ENCODE measurements around the gene C5AR2. TPM values are rescaled to one million over a fixed set of nuclear protein-coding genes. Genes with fewer than 3 reads are reported as not detected.
"Not testable (repeated sequence)": the region's sequence is repeated elsewhere in the genome, so short reads cannot be mapped to it uniquely, and the experiment has no call there.

Gene C5AR2
- total RNA-seq, 2 donors from 2014 or later, result not detected

- ATAC-seq (no peak), DNase-seq (ENCODE audit: low spot score in 2 of 2) (no peak)
- H3K36me3 Mint-ChIP-seq, result no peaks in the 10 kb centered on the region
- H3K27ac Mint-ChIP-seq, result no peak overlapping the region
- no peaks in the 10 kb centered on the region for H3K9me3 Mint-ChIP-seq
Observed at GRCh38 chr19:47316513-47316912, 15.5 kb upstream of the C5AR2 start.

- no peaks in the 10 kb centered on the region for H3K9me3 Mint-ChIP-seq
- no peak for ATAC-seq
- peak overlapping the region in 1 of 2 donors; percentile 55 for H3K27ac Mint-ChIP-seq
Observed at GRCh38 chr19:47319923-47320871, 11.8 kb upstream of the C5AR2 start.

GRCh38 chr19:47321630-47322029 is 10.3 kb upstream of the C5AR2 start:
- ATAC-seq, result no peak
- H3K36me3 Mint-ChIP-seq, result no peaks in the 10 kb centered on the region
- no peak for DNase-seq (ENCODE audit: low spot score in 2 of 2)
- no peaks in the 10 kb centered on the region for H3K9me3 Mint-ChIP-seq
- H3K27ac Mint-ChIP-seq, result no peak overlapping the region

More at GRCh38 chr19:47319923-47320871, 11.8 kb upstream of the C5AR2 start:
- no peak for DNase-seq (ENCODE audit: low spot score in 2 of 2)
- no peaks in the 10 kb centered on the region for H3K36me3 Mint-ChIP-seq

- ATAC-seq, result no peak
- Mint-ChIP-seq H3K9me3 (no peaks in the 10 kb centered on the region), H3K27ac (peak overlapping the region in 1 of 2 donors; percentile 63), H3K36me3 (no peaks in the 10 kb centered on the region)
- no peak for DNase-seq (ENCODE audit: low spot score in 2 of 2)
Observed at GRCh38 chr19:47322058-47322457, 9.9 kb upstream of the C5AR2 start.

GRCh38 chr19:47323409-47323808 is 8.6 kb upstream of the C5AR2 start:
- no peak for ATAC-seq
- no peak overlapping the region for H3K27ac Mint-ChIP-seq
- no peaks in the 10 kb centered on the region for H3K9me3 Mint-ChIP-seq
- no peaks in the 10 kb centered on the region for H3K36me3 Mint-ChIP-seq
- no peak for DNase-seq (ENCODE audit: low spot score in 2 of 2)

- DNase-seq (ENCODE audit: low spot score in 2 of 2) (no peak), ATAC-seq (no peak)
- Mint-ChIP-seq H3K9me3 (no peaks in the 10 kb centered on the region), H3K27ac (no peak overlapping the region), H3K36me3 (no peaks in the 10 kb centered on the region)
Observed at GRCh38 chr19:47323872-47324271, 8.1 kb upstream of the C5AR2 start.

GRCh38 chr19:47324502-47324901 is 7.5 kb upstream of the C5AR2 start:
- no peak for DNase-seq (ENCODE audit: low spot score in 2 of 2)
- Mint-ChIP-seq H3K27ac (no peak overlapping the region), H3K9me3 (no peaks in the 10 kb centered on the region), H3K36me3 (no peaks in the 10 kb centered on the region)
- ATAC-seq, result no peak

- no peak for DNase-seq (ENCODE audit: low spot score in 2 of 2)
- no peaks in the 10 kb centered on the region for H3K9me3 Mint-ChIP-seq
- H3K27ac Mint-ChIP-seq, result no peak overlapping the region
- no peak for ATAC-seq
- no peaks in the 10 kb centered on the region for H3K36me3 Mint-ChIP-seq
Observed at GRCh38 chr19:47330466-47330869, 1.5 kb upstream of the C5AR2 start.

- no peaks in the 10 kb centered on the region for H3K9me3 Mint-ChIP-seq
- H3K27ac Mint-ChIP-seq, result no peak overlapping the region
- no peak for DNase-seq (ENCODE audit: low spot score in 2 of 2)
- no peaks in the 10 kb centered on the region for H3K36me3 Mint-ChIP-seq
- ATAC-seq, result no peak
Observed at GRCh38 chr19:47331490-47331889, 485 bp upstream of the C5AR2 start.

GRCh38 chr19:47336765-47337718 is 5.1 kb downstream of the C5AR2 start:
- H3K27ac Mint-ChIP-seq, result peak overlapping the region in 1 of 2 donors; percentile 36
- DNase-seq (ENCODE audit: low spot score in 2 of 2); H3K36me3 Mint-ChIP-seq; H3K9me3 Mint-ChIP-seq: not testable (repeated sequence)
- peak in 1 of 2 donors; percentile 58 for ATAC-seq

GRCh38 chr19:47339196-47339880 is 7.4 kb downstream of the C5AR2 start:
- Mint-ChIP-seq H3K9me3 (no peaks in the 10 kb centered on the region), H3K27ac (no peak overlapping the region), H3K36me3 (no peaks in the 10 kb centered on the region)
- ATAC-seq (no peak), DNase-seq (ENCODE audit: low spot score in 2 of 2) (no peak)

- Mint-ChIP-seq H3K9me3 (no peaks in the 10 kb centered on the region), H3K36me3 (no peaks in the 10 kb centered on the region), H3K27ac (no peak overlapping the region)
- ATAC-seq (no peak), DNase-seq (ENCODE audit: low spot score in 2 of 2) (no peak)
Observed at GRCh38 chr19:47340477-47341208, 8.7 kb downstream of the C5AR2 start.

- Mint-ChIP-seq H3K9me3 (no peaks in the 10 kb centered on the region), H3K36me3 (no peaks in the 10 kb centered on the region), H3K27ac (no peak overlapping the region)
- ATAC-seq, result no peak
- no peak for DNase-seq (ENCODE audit: low spot score in 2 of 2)
Observed at GRCh38 chr19:47341734-47342133, 9.8 kb downstream of the C5AR2 start.

- Mint-ChIP-seq H3K27ac (no peak overlapping the region), H3K36me3 (no peaks in the 10 kb centered on the region), H3K9me3 (no peaks in the 10 kb centered on the region)
- no peak for DNase-seq (ENCODE audit: low spot score in 2 of 2)
- ATAC-seq, result no peak
Observed at GRCh38 chr19:47343194-47343802, 11.3 kb downstream of the C5AR2 start.

- DNase-seq (ENCODE audit: low spot score in 2 of 2) (no peak), ATAC-seq (no peak)
- Mint-ChIP-seq H3K36me3 (peaks cover 5% of the 10 kb centered on the region in 2 donors), H3K9me3 (no peaks in the 10 kb centered on the region), H3K27ac (no peak overlapping the region)
Observed at GRCh38 chr19:47344425-47344824, 12.4 kb downstream of the C5AR2 start.

- ATAC-seq; H3K9me3 Mint-ChIP-seq; DNase-seq (ENCODE audit: low spot score in 2 of 2); H3K27ac Mint-ChIP-seq: not testable (repeated sequence)
- peaks cover 17 to 18% of the 10 kb centered on the region in 2 donors for H3K36me3 Mint-ChIP-seq
Observed at GRCh38 chr19:47346024-47346423, 14.0 kb downstream of the C5AR2 start.
